Testis (tissue), 2 donors: Measurements from ENCODE around the gene ZNF628.

Source experiments
- POLR2A ChIP-seq: fragments of 450-650 bp; IDR thresholded peaks from one replicate; pipeline ENCODE4 v1.6.1; 2017; ENCODE audit warnings: antibody characterized with exemption, mild to moderate bottlenecking, moderate library complexity
- TF ChIP-seq, protein P1 (sequence below), 3 experiments: fragments of 450-650 bp in 2 of 3; fragments of 200-600 bp in 1 of 3; sonication (generic) in 1 of 3; IDR thresholded peaks; one replicate each; pipeline ENCODE4 v1.5.1; 2016 to 2019; ENCODE audit warnings: antibody characterized with exemption in 3 of 3, mild to moderate bottlenecking in 2 of 3, moderate library complexity in 1 of 3

DNA sequence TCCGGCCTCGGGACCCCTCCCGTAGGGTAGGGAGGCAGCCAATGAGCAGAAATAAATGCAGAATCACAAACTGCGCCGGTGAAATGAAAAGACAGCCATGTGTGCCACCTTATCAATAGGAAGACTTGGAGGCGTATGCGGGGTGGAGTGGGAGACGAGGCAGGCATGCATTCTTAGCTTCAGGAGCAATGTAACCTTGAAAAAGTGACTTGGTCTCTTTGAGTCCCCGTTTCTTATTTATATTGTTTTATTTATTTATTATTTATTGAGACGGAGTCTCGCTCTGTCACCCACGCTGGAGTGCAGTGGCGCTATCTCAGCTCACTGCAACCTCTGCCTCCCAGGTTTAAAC is 27.8 kb downstream of the ZNF628 start:
- TF ChIP-seq, protein P1, sequence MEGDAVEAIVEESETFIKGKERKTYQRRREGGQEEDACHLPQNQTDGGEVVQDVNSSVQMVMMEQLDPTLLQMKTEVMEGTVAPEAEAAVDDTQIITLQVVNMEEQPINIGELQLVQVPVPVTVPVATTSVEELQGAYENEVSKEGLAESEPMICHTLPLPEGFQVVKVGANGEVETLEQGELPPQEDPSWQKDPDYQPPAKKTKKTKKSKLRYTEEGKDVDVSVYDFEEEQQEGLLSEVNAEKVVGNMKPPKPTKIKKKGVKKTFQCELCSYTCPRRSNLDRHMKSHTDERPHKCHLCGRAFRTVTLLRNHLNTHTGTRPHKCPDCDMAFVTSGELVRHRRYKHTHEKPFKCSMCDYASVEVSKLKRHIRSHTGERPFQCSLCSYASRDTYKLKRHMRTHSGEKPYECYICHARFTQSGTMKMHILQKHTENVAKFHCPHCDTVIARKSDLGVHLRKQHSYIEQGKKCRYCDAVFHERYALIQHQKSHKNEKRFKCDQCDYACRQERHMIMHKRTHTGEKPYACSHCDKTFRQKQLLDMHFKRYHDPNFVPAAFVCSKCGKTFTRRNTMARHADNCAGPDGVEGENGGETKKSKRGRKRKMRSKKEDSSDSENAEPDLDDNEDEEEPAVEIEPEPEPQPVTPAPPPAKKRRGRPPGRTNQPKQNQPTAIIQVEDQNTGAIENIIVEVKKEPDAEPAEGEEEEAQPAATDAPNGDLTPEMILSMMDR (IDR thresholded peaks at IDR 0.05): no peak
- no peak for TF ChIP-seq POLR2A
